ENCODE results near the gene CCDC134.
"Not testable (repeated sequence)": the region's sequence is repeated elsewhere in the genome, so short reads cannot be mapped to it uniquely, and the experiment has no call there.

CCDC134 gene

DNA sequence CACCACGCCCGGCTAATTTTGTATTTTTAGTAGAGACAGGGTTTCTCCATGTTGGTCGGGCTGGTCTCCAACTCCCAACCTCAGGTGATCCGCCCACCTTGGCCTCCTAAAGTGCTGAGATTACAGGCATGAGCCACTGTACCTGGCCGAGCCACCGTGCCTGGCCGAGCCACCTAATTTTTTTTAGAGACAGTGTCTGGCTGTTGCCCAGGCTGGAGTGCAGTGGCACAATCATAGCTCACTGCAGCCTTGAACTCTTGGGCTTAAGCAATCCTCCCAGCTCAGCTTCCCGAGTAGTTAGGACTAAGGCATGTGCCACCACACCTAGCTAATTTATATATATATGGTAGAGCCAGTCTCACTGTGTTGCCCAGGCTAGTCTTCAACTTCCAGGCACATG lies 35.0 kb downstream of the CCDC134 start:
- H3K4me3 ChIP-seq: not testable (repeated sequence)
- peak overlapping the region in 5 of 21 experiments; percentile 8 to 29 (median 20) for H3K27ac ChIP-seq

- peak overlapping the region in 6 of 21 experiments; percentile 2 to 35 (median 12) for H3K27ac ChIP-seq
- H3K4me3 ChIP-seq: no peak overlapping the region
These were observed 36.1 kb downstream of the CCDC134 start for GRCh38 chr22:41836551-41836950.

GRCh38 chr22:41838842-41839618 lies 38.6 kb downstream of the CCDC134 start:
- Histone ChIP-seq H3K27ac (peak overlapping the region in 11 of 21 experiments; percentile 3 to 66 (median 48)), H3K4me3 (no peak overlapping the region)

DNA sequence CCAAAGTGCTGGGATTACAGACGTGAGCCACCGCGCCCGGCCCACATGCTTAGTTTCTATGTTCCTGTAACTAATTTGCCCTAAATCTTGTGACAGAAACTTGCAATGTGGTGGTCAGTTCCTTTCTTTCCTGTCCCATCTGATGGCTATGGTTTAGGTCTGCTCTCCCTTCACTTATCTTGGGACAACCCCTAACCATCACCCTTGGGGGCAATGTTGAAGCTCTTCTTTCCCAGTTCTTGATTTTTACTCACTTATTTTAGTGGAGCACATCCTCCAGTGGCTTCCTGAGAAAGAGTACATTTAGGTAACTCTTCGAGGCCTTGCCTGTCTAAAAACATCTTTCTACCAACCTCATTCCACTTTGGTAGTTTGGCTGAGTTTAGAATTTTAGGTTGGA lies 39.7 kb downstream of the CCDC134 start:
- Histone ChIP-seq H3K4me3 (no peak overlapping the region), H3K27ac (peak overlapping the region in 12 of 21 experiments; percentile 1 to 71 (median 38))

DNA sequence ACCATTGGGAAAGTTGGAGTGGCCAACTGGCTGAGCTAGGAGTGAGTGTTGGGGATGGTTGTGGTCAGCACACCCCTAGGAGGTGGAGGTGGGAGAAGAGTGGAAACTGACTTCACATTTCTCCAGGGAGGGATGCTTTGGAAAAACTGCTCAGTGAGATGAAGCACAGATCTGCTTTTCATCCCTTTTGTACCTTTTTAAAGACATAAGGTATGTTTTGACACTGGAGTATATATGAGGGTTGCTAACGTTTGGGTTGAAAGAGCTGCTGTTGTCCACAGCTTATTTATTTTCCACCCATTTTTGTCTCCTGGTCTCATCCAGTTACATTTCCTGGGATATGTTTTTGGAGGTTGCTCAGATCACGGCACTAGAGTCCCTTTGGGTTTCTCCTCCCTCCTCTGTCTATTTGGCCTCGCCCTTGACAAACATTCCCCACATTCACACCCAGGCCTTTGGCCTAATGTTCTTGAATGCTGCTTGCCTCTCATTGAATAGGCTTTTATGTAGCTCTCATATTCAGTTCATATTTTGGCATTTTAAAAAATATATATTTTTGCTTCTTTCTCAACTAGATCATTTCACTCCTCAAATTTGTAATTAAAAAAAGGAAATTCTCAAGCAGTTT lies 40.7 kb downstream of the CCDC134 start:
- H3K27ac ChIP-seq: peak overlapping the region in 12 of 21 experiments; percentile 19 to 71 (median 40)

GRCh38 chr22:41842996-41843970 lies 42.8 kb downstream of the CCDC134 start:
- H3K4me3 ChIP-seq: no peak overlapping the region
- H3K27ac ChIP-seq: peak overlapping the region in 13 of 21 experiments; percentile 21 to 72 (median 55)

More for the DNA sequence above, 40.7 kb downstream of the CCDC134 start:
- no peak overlapping the region for H3K4me3 ChIP-seq

- H3K27ac ChIP-seq: peak overlapping the region in 15 of 21 experiments; percentile 1 to 72 (median 44)
- H3K4me3 ChIP-seq: no peak overlapping the region
These were observed 43.6 kb downstream of the CCDC134 start for GRCh38 chr22:41844036-41844435.

DNA sequence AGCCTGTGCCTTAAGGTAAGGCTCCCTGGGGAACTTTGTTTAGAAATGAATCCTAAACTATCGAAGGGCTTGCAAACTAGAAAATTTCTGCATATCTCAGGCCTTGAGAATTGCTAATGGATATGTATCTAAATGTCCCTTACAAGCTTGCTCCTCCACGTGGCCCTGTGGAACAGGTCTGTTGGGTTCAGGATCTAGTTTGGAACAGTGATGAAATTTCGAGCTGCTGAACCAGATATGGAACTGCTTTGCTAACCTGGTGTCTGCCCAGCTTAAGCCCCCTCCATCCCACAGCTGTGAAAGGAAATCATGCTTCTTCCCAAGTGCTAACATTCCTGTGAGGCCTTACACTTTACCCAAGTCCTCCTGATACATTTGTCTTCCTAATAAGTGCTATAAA lies 44.0 kb downstream of the CCDC134 start:
- Histone ChIP-seq H3K4me3 (no peak overlapping the region), H3K27ac (peak overlapping the region in 18 of 21 experiments; percentile 13 to 72 (median 44))

DNA sequence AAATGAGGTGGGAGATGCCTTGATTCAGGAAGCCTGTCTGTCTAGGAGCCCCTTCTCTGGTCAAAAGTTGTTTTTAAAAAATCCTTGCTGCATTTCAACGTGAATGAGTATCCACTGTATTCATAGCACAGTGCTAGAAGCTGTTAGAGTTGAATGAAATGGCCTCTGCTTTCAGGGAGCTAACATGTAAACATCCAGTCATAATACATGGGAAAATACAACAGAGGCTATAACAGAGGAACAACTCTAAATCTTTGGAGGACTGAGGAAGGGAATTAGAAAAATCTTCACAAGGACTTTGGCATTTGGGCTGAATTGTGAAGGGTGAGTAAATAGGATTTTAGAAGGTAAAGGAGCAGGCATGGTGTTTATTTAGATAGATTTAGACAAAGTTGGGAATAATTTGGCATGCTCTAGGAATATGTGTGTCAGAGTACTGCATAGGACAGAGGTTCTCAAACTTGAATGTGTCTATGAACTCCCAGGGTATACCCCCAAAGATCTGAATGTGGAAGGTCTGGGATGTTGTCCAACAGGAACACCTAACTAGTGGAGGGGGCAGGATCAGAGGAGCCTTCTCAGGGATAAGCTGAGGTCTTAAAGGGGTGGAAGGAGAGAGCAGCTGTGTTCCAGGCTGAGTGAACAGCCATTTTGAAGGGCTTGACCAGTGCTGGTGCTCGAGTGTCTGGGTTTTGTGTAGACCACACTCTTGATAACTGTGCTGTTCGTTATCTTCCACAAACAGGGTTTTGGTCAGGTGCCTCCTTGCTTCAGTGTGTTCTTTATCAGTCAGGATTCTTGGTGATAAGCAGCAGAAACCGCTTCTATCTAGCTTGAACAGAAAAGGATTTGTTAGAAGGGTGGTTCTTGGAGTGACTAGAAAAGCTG lies 45.1 kb downstream of the CCDC134 start:
- H3K27ac ChIP-seq: peak overlapping the region in 17 of 21 experiments; percentile 7 to 76 (median 45)

DNA sequence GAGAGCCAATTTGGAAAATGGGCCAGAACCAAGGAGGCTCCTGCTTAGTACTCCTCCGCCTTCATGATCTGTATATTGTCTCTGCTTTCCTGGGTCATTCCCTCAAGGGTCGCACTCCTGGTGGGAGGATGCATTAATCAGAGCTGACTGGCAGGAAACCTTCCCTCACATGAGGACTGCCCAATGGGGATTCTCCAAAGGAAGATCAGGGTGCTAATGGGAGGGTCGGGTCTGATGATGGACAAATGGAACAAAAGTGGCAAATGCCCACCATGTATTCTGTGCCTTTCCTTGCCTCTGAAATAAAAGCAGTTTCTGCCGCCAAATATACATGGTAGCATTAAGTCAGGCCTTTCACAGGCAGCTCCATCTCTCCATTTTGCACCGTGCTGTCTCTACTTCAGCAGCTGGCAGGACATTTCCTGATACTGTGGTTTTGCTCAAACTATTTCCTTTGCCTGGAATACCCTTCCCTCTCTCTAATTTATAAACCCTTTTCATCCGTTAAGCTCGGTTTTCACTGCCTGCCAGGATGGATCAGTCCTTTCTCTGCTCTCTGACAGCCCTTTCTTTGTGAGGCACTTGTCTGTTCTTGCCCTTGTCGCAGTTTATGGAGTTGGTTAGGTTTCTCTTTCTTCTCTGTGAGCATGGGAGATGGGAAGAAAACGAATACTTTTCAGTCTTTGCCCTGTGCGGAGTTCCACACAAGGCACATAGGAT lies 45.9 kb downstream of the CCDC134 start:
- H3K4me3 ChIP-seq: no peak overlapping the region
- H3K27ac ChIP-seq: peak overlapping the region in 14 of 21 experiments; percentile 12 to 76 (median 46)

More for the DNA sequence above, 45.1 kb downstream of the CCDC134 start:
- no peak overlapping the region for H3K4me3 ChIP-seq

DNA sequence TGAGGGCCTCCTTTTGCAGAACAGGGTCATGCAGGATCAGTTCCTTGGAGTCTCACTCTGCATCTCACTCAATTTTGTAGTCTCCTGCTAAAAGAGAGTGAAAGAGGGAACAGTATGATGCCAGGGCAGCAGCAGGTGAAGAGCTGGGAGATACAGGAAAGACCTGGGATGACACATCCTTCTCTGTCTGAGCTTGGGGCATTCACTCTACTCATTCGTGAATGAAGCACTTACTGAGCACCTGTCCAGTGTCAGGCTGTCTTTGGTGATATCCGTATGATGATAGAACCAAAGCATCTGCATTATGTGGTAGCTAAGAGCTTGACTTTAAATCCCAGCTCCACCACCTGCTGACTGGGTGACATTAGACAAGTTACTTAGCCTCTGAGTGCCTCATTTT lies 46.8 kb downstream of the CCDC134 start:
- Histone ChIP-seq H3K4me3 (no peak overlapping the region), H3K27ac (peak overlapping the region in 11 of 21 experiments; percentile 25 to 76 (median 56))

DNA sequence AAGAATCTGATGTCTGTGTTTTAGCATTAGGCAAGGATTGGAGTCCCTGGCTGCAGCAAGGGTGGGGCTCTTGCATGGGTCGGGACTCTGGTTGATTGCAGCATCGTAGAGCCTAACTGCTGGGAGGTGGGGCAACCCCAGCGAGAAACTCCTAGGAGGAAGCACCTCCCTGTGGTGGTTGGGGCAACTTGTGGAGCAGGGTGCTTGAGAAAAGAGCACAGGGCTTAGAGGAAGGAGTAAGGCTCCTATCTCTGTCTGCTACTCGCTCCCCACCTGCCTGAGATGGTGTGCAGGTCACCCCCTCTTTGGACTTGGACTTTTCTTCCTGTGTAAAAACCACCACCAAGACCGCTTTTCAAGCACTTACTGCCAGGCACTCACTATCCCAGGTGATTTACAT lies 48.0 kb downstream of the CCDC134 start:
- peak overlapping the region in 10 of 21 experiments; percentile 0 to 55 (median 30) for H3K27ac ChIP-seq
- no peak overlapping the region for H3K4me3 ChIP-seq

GRCh38 chr22:41856469-41856868 lies 56.0 kb downstream of the CCDC134 start:
- peak overlapping the region in 12 of 21 experiments; percentile 2 to 69 (median 52) for H3K27ac ChIP-seq
- no peak overlapping the region for H3K4me3 ChIP-seq

- H3K27ac ChIP-seq: peak overlapping the region in 15 of 21 experiments; percentile 2 to 69 (median 51)
These were observed 56.8 kb downstream of the CCDC134 start for GRCh38 chr22:41857155-41857859.

GRCh38 chr22:41857860-41858199 lies 57.4 kb downstream of the CCDC134 start:
- Histone ChIP-seq H3K27ac (peak overlapping the region in 1 of 21 experiments; percentile 64), H3K4me3 (no peak overlapping the region)

More at GRCh38 chr22:41857155-41857859, 56.8 kb downstream of the CCDC134 start:
- H3K4me3 ChIP-seq: no peak overlapping the region

GRCh38 chr22:41862160-41862529 lies 61.7 kb downstream of the CCDC134 start:
- Histone ChIP-seq H3K27ac (peak overlapping the region in 18 of 21 experiments; percentile 3 to 88 (median 67)), H3K4me3 (no peak overlapping the region)

DNA sequence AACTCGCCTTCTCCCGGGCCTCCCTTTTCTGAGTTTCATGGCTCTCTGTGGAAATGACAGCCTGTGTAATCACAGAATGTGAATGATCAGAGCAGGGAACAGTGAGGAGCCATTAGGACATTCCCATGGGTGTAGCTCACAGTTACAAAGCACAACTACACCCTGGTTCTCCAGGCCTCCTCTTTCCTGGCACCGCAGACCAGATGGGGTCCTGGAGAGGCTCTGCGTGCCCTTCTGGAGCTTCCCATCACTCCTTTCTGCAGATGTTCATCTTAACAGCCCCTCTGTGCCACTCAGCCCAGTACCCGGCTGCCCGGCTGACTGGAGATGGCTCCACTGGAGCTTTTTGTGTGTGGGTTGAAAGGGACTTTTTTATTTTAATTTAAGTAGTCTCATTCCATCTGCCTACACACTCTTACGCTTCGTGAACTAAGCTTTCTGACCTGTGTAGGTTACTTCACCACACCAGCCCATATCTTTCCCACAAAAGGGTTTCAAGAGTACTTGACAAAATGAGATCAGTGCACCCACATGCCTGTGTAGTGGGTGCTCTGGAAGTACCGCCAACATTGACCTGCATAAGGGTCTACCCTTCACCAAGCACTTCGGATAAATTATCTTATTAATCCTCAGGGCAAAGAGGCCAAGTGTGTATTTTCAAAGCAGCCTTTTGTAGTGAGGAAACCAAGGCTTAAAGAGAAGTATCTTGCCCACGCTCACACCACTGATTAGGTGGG lies 62.2 kb downstream of the CCDC134 start:
- Histone ChIP-seq H3K4me3 (no peak overlapping the region), H3K27ac (peak overlapping the region in 18 of 21 experiments; percentile 3 to 88 (median 67))
